Tibial nerve (tissue), 4 donors: ENCODE data around the gene SMYD3.

Experiments
- CTCF ChIP-seq, 5 experiments: fragments of 200-600 bp in 3 of 5; fragments of 450-650 bp in 2 of 5; sonication (generic) in 3 of 5; IDR thresholded peaks; one replicate each; pipeline ENCODE4 v1.5.1; 2016 to 2019; ENCODE audit warnings: antibody characterized with exemption in 5 of 5, mild to moderate bottlenecking in 3 of 5, moderate library complexity in 2 of 5
- EP300 ChIP-seq, 2 donors: sonication (generic); formaldehyde crosslinking; IDR thresholded peaks; one replicate each; pipeline ENCODE4 v1.6.1; 2017; ENCODE audit warnings: antibody characterized with exemption in 2 of 2, mild to moderate bottlenecking in 1 of 2
- POLR2A ChIP-seq, 2 donors: fragments of 450-650 bp; IDR thresholded peaks; one replicate each; pipeline ENCODE4 v1.6.1; 2017; ENCODE audit warnings: antibody characterized with exemption in 2 of 2, mild to moderate bottlenecking in 2 of 2, moderate library complexity in 2 of 2

GRCh38 chr1:246065592-246065991 lies 441.5 kb downstream of the SMYD3 start:
- no peak for TF ChIP-seq CTCF (IDR thresholded peaks at IDR 0.05)
- TF ChIP-seq POLR2A (IDR thresholded peaks at IDR 0.05), result no peak
- TF ChIP-seq EP300 (IDR thresholded peaks at IDR 0.05), result no peak
